Left renal pelvis (tissue), 4 donors: ENCODE results near the gene FOXJ3. TPM values are rescaled to one million over a fixed set of nuclear protein-coding genes. Genes with fewer than 3 reads are reported as not detected.

Source experiments
- DNase-seq, 4 donors: peaks; one replicate each; pipeline ENCODE4 v3.0.0-alpha.2; 2013; ENCODE audit warnings: low read depth in 4 of 4, low spot score in 3 of 4
- polyA plus RNA-seq, 4 donors: library from polyadenylated mRNA; unstranded; fragments of 120-200 nt; gene quantifications; one replicate each; pipeline ENCODE4 v1.2.1, GENCODE V29; 2013; ENCODE audit not compliant: insufficient read length in 4 of 4

FOXJ3 gene
- polyA plus RNA-seq, 4 donors, result 42.4 to 48.5 (median 44.8) TPM

DNA sequence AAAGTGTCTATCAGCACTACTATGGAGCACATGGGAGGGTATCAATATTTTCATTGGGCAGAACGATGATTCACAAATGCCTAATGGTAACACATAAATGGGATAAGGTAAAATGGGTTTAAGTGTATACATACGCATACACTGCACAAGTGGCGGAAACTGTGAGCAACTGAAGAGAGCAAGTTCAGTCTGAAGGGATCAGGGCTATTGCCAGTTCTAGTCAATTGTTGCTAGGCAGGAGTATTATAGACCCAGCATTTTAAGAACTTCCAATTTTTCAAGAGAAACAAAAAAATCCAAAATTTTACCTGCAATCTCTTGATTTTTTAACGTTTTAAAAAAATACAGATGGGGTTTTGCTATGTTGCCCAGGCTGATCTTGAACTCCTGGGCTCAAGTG, 23.1 kb downstream of the FOXJ3 start:
- DNase-seq, result no peak

DNA sequence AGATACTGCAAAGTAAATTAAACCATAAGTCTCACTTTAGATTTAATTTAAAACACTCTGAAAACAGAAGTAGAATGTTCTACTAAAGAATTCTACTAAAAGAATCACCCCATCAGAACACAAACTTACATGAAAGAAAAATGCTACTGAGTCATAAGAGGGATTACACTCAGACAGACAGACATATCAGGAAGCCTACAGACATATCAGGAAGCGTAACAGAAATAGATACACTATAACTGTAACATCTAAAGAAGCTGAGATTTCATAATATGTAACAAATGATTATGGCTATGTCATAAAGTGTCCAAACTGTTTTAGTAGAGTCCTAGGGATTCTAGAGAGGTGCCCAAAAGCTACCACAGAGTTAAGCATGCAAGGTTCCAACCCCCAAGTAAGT, 23.9 kb downstream of the FOXJ3 start:
- no peak for DNase-seq

GRCh38 chr1:42306977-42307376, 28.1 kb downstream of the FOXJ3 start:
- DNase-seq, result no peak

GRCh38 chr1:42305639-42306038, 29.4 kb downstream of the FOXJ3 start:
- DNase-seq, result no peak

DNA sequence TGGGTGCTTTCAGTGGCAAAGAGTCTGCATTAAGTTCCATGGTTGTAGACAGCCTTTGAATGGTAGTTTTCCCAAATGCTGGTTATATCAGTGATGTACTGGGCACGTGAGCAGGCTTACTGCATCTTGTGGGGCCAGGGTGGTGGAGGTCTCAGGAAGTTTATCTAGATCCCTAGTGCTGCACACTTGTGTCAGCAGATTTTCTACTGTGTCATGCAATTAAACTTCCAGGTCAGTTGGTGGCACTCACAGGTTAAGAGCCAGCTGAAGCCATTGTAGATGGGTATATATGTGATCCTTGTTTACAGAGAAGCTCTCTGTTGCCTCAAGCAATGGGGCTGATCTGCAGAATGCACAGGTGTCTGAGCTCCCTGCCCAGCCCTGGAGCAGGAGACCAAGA, 33.0 kb downstream of the FOXJ3 start:
- no peak for DNase-seq

DNA sequence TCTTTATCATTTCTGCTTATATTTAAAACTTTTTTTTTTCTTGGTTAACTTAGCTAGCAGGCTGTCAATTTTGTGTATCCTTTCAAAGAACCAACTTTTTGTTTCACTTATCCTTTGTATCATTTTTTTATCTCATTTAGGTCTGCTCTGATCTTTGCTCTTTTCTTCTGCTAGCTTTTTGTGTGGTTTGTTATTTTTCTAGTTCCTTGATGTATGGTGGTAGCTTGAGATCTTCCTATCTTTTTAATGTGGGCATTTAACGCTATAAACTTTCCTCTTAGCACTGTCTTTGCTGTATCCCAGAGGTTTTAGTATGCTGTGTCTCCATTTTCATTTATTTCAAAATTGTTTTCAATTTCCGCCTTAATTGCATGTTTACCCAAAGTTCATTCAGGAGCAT, 36.5 kb downstream of the FOXJ3 start:
- no peak for DNase-seq

DNA sequence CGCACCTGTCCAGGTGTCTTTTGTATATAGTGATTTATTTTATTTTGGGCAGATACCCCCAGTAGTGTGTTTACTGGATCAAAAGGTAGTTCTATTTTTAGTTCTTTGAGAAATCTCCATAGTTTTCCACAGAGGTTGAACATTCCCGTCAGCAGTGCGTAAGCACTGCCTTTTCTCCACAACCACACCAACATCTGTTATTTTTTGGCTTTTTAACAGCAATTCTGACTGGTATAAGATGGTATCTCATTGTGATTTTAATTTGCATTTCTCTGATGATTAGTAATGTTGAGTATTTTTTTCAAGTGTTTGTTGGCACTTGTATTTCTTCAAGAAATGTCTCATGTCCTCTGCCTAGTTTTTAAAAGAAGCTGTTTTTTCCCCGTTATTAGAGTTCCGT, 39.2 kb downstream of the FOXJ3 start:
- no peak for DNase-seq

GRCh38 chr1:42290130-42290529, 44.9 kb downstream of the FOXJ3 start:
- DNase-seq, result no peak

DNA sequence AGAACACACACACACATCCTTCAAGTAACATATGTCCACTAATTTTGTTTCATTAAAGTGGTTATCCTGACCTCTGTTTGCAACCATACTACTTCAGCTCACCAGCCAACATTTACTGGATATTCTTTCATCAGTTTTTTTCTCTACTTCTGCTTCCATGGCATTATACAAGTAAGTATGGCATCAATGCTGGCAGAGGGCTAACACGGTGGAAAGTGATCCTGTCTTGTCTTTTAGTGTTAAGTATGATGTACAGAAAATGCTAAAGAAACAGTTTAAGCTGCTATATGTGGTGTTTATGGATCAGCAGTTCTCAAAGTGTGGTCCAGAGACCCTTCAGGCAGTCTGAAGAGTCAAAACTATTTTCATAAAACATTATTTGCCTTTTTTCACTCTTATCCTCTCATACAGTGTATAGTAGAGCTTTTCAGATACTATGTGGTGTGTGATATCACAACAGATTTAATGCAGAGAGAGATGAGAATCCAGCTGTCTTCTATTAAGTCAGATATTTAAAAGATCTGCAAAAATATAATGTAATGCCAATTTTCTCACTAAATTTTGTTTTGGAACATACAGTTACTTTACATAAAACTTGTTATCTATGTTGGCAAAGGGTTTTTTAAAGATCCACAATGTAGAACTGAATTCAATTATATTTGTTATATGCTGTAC, 46.6 kb downstream of the FOXJ3 start:
- no peak for DNase-seq

DNA sequence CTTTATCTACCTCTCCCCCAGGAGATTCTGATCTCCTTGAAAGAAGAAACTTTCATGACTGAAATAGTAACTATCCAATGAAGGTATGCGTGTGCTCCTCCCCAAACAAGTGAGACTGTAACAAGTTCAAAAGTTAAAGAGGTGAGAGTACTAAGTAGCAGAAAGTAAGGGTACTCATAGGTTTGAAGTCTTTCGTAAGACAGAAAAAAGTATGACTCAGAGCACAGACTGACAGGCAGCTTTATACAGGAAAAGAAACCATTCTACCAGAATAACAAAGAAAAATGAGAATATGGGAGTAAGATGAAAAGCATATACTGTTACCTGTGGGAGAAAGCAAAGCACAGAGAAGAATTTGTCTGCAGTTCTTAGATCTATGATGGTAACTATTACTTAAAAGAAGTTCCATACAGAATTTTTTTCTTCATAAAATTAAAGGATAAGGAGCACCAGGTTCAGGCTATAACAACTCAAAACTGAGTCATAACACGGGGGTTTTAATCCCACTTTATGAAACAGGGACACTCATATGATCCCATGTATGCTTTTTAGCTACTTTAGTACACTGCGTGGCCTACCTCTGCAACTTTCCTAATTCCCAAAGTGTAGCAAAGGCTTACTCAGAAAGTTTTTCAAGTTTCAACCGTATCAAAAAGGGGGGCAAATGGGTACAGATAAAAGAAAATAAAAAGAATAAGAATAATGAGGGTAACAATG, 52.0 kb downstream of the FOXJ3 start:
- DNase-seq, result no peak

DNA sequence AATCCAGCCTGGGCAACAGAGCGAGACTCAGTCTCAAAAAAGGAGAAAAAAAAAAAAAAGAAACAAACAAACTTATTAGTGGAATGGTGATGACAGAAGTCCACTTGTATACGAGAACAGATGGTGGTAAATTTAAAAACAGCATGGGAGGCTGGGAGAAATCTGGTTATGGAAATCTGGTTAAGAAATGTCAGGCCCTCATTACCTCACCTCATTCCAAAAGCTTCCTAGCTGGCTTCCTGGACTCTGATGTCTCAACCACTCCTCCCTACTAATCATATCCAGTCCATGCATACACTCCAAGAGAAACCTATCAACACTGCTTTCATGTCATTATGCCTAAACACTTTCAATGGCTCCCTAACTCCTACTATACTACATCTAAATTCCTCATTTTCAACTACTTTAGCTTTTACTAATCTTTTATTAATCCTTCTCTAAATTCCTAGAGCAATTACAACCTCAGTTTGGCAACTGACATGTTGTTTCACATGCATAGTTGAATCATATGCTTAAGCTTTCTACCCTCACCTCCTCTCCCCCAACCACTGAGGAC, 52.9 kb downstream of the FOXJ3 start:
- DNase-seq, result no peak

GRCh38 chr1:42280821-42281220, 54.2 kb downstream of the FOXJ3 start:
- DNase-seq, result no peak

- DNase-seq, result no peak
Measured at GRCh38 chr1:42279055-42279454, 56.0 kb downstream of the FOXJ3 start.

DNA sequence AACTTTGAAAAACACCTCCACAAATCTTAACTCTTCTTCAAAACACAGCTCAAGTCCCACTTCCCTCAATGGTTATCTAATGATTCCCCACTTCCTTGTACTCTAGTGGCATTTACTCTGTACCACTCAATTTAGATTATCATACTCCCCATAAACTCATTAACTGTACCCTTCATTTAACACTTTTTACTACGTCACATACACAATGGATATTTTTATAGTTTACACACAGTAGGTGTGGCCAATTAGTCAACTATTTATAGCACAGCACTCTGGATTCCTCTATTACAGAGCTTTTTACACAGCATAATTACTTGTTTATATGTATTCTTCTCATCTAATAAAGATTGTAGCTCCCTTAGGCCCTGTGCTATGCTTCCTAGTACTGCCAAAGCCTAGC, 62.1 kb downstream of the FOXJ3 start:
- DNase-seq, result no peak

GRCh38 chr1:42267904-42268303, 67.1 kb downstream of the FOXJ3 start:
- DNase-seq, result no peak

DNA sequence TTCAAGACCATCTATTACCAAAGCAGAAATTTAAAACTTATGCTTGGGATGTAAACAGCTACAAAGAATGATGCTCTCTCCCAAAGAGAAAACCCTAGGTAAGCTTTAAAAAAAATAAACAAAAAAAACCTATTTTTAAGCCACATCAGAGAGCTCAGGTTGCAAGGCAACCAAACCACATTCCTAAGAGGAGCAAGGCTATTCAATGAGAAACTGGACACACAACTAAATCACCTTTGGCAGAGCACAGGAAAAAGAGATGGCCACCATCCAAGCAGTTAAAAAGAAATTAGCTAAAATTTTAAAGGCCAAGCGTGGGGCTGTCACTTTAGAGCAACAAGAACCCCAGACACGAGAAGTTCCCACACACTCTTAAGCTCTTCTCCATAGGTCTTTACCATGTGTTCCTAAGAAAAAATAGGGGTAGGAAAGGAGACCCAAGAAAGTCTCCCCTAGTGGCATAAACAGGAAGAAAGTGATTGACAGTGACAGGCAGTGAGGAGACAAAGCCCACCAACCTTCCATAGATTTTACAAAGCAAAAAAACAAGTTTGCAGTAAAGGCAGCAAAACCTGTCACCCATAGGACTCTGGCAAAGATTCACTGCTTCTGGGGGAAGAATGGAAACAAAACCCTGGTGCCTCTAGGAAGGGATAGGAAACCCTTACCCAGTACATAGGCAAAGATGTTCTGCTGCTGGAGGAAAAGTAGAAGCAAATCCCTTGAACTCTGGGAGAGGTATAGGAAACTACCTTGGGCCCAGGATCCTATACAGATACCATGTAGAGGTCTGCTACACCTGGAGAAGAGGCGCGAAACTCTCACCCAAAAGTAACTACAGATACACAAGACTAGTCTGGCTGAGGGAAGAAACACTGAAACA, 68.5 kb downstream of the FOXJ3 start:
- no peak for DNase-seq

GRCh38 chr1:42264511-42265190, 70.4 kb downstream of the FOXJ3 start:
- no peak for DNase-seq

- no peak for DNase-seq
Measured at GRCh38 chr1:42263019-42263418, 72.0 kb downstream of the FOXJ3 start.

DNA sequence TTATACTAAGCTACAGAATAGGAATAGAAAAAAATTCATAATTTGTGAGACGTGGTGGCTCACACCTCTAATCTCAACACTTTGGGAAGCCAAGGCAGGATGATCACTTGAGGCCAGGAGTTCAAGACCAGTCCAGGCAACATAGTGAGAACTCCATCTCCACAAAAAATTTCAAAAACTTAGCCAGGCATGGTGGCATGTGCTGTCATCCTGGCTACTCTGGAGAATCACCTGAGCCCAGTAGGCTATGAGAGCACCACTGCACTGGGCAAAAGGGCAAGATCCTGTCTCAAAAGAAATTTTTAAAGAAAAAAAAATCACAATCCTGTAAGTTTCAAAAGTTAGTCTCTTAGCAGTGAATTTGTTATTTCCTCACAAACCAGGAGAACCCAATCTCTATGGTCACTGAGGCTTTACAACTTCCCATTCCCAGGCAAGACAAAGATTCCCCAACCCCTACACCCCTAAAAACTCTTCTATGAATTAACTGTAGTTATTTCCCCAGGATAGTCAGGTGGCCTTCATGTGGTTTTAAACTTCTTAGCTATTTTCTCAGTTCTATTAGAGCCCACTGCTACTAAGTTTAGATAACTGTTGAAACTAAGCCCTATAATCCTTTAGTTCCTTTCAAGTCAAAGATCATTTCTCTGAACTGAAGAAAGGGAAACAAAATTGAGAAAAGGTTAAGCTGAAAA, 74.5 kb downstream of the FOXJ3 start:
- DNase-seq, result no peak

DNA sequence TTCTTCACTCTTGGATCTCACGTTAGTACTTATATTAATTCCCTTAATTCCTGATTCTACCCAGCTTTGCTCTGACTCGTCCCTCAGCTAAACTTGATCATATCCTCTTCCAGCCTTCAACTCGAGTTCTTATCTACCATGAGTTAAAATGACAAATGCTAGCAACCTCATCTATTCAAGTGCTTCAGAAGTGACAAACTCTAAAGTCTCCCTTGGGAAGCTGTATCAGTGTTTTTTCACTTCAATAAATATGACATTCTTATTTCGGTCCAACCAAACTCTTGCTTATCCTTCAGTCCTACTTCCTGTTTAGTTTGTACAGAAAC, 75.3 kb downstream of the FOXJ3 start:
- DNase-seq, result no peak
